Hepatocyte (in vitro differentiated cells): ENCODE measurements around the gene EXOC3.

Experiments
- EZH2 ChIP-seq: fragments of 200-600 bp; sonication (generic); IDR thresholded peaks from 2 replicates; pipeline ENCODE4 v1.6.1; 2016; ENCODE audit warnings: antibody characterized with exemption, mild to moderate bottlenecking, borderline replicate concordance
- TF ChIP-seq, protein P1 (sequence below): fragments of 200-600 bp; sonication (generic); IDR thresholded peaks from 2 replicates; pipeline ENCODE4 v1.5.1; 2016; ENCODE audit warnings: antibody characterized with exemption, mild to moderate bottlenecking; ENCODE audit not compliant: poor library complexity

DNA sequence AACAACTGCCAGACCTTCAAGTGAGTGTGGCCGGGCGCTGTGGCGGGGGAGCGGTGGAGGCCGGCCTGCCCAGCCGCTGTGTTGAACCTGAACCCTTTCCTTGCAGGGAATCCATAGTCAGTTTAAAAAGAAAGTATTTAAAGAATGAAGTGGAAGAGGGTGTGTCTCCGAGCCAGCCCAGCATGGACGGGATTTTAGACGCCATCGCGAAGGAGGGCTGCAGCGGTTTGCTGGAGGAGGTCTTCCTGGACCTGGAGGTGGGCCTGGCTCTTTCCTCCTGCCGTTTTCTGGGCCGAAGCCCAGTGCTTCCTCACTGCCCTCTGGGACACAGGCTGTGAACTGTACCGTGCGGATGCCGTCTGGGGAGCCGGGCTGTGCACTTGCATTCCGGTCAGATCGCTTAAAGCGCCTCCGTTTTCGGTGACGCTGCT lies 19.1 kb downstream of the EXOC3 start:
- TF ChIP-seq, protein P1, sequence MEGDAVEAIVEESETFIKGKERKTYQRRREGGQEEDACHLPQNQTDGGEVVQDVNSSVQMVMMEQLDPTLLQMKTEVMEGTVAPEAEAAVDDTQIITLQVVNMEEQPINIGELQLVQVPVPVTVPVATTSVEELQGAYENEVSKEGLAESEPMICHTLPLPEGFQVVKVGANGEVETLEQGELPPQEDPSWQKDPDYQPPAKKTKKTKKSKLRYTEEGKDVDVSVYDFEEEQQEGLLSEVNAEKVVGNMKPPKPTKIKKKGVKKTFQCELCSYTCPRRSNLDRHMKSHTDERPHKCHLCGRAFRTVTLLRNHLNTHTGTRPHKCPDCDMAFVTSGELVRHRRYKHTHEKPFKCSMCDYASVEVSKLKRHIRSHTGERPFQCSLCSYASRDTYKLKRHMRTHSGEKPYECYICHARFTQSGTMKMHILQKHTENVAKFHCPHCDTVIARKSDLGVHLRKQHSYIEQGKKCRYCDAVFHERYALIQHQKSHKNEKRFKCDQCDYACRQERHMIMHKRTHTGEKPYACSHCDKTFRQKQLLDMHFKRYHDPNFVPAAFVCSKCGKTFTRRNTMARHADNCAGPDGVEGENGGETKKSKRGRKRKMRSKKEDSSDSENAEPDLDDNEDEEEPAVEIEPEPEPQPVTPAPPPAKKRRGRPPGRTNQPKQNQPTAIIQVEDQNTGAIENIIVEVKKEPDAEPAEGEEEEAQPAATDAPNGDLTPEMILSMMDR = no peak
- no peak for TF ChIP-seq EZH2
